ENCODE results near the gene EAPP. TPM values are rescaled to one million over a fixed set of nuclear protein-coding genes. Genes with fewer than 3 reads are reported as not detected.

Gene EAPP, protein sequence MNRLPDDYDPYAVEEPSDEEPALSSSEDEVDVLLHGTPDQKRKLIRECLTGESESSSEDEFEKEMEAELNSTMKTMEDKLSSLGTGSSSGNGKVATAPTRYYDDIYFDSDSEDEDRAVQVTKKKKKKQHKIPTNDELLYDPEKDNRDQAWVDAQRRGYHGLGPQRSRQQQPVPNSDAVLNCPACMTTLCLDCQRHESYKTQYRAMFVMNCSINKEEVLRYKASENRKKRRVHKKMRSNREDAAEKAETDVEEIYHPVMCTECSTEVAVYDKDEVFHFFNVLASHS
- total RNA-seq = 47.6 and 61.2 TPM in 2 replicates

DNA sequence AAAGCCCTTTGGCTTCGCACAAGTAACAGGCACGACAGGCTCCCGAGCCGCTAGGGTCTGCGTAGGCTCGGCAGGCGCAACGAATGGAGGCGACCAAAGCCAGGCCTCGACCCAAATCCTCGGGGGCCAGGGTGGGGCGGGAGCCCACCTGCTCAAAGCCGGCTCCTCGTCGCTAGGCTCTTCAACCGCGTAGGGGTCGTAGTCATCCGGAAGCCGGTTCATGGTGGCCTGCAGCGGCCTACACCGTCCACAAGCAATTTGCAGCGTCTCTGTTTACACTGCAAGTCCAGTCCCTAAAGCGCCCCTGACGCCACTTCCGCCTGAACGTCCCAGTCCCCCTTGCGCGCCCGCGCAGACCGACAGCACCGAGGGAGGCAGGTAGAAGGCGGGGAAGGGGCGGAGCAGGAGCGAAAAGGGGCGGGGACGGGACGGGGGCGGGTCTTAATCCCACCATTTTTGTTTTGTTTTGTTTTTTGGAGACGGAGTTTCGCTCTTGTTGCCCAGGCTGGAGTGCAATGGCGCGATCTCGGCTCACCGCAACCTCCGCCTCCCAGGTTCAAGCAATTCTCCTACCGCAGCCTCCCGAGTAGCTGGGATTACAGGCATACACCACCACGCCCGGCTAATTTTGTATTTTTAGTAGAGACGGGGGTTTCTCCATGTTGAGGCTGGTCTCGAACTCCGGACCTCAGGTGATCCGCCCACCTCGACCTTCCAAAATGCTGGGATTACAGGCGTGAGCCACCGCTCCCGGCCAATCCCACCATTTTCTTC is at the start of gene EAPP:
Gene EAPP (minus strand): TSS at position 295 of the 774 bp plus-strand sequence. CDS start 73 bp downstream, at position 222.

Other genes starting within 250 kb of the EAPP start
- gene SPTSSA, start 77.5 kb downstream of the EAPP start, total RNA-seq = 7.6 and 16.5 TPM in 2 replicates
- gene SNX6, start 90.4 kb upstream of the EAPP start, total RNA-seq = 80.1 and 90.9 TPM in 2 replicates
- 56.9 and 136 TPM in 2 replicates for gene CFL2, start 174.9 kb upstream of the EAPP start, total RNA-seq

All from aortic smooth muscle cell (primary cell).